IgD-negative memory B cell (primary cell): ENCODE data around the gene C9orf50. TPM values are rescaled to one million over a fixed set of nuclear protein-coding genes. Genes with fewer than 3 reads are reported as not detected.
"Not testable (repeated sequence)": the region's sequence is repeated elsewhere in the genome, so short reads cannot be mapped to it uniquely, and the experiment has no call there.

Source experiments
- H3K27ac Mint-ChIP-seq, 3 donors: one replicate each; pipeline ENCODE4 v1.8.0; 2020 to 2022; ENCODE audit warnings: mild to moderate bottlenecking in 3 of 3, mixed read lengths in 3 of 3, moderate library complexity in 1 of 3
- H3K27me3 Mint-ChIP-seq: one replicate; pipeline ENCODE4 v1.8.0; 2021; ENCODE audit warnings: mixed read lengths
- H3K36me3 Mint-ChIP-seq: one replicate; pipeline ENCODE4 v1.8.0; 2020; ENCODE audit warnings: mild to moderate bottlenecking, mixed read lengths
- H3K4me1 Mint-ChIP-seq, 3 donors: one replicate each; pipeline ENCODE4 v1.8.0; 2020 to 2022; ENCODE audit warnings: mixed read lengths in 3 of 3, mild to moderate bottlenecking in 1 of 3
- H3K4me3 Mint-ChIP-seq, 4 donors: one replicate each; pipeline ENCODE4 v1.8.0; 2020 to 2022; ENCODE audit warnings: mild to moderate bottlenecking in 4 of 4, mixed read lengths in 4 of 4, moderate library complexity in 3 of 4
- H3K9me3 Mint-ChIP-seq, 3 donors: one replicate each; pipeline ENCODE4 v1.8.0; 2020 to 2021; ENCODE audit warnings: mixed read lengths in 3 of 3, mild to moderate bottlenecking in 1 of 3
- polyA plus RNA-seq: library from polyadenylated mRNA; unstranded; fragments of 300-500 nt; fragmentation: Illumina TruSeq; gene quantifications from one replicate; pipeline ENCODE4 v1.2.3, GENCODE V29; 2021

Gene C9orf50
- polyA plus RNA-seq = not detected

- Mint-ChIP-seq H3K27me3 (peaks cover 27% of the 10 kb centered on the region), H3K4me1 (peaks cover 7 to 11% (median 10%) of the 10 kb centered on the region in 3 donors), H3K27ac (no peak within 1 kb of the TSS), H3K4me3 (peak within 1 kb of the TSS in 2 of 4 donors; percentile 2 to 41), H3K9me3 (peaks cover 0 to 3% (median 0%) of the 10 kb centered on the region in 3 donors), H3K36me3 (peaks cover 1% of the 10 kb centered on the region)
Measured at GRCh38 chr9:129620669-129621295, at the start of gene C9orf50. Gene C9orf50 (minus strand): TSS chr9:129621101. CDS start chr9:129620574, 527 bp downstream.

- H3K4me1 Mint-ChIP-seq = no peaks in the 10 kb centered on the region
- H3K27me3 Mint-ChIP-seq = peaks cover 7% of the 10 kb centered on the region
- no peaks in the 10 kb centered on the region for H3K9me3 Mint-ChIP-seq
- H3K4me3 Mint-ChIP-seq = no peak overlapping the region
- no peak overlapping the region for H3K27ac Mint-ChIP-seq
- H3K36me3 Mint-ChIP-seq = no peaks in the 10 kb centered on the region
Measured at GRCh38 chr9:129669946-129670345, 49.0 kb upstream of the C9orf50 start.

GRCh38 chr9:129669141-129669718 is 48.3 kb upstream of the C9orf50 start:
- no peak overlapping the region for H3K27ac Mint-ChIP-seq
- no peak overlapping the region for H3K4me3 Mint-ChIP-seq
- H3K36me3 Mint-ChIP-seq = no peaks in the 10 kb centered on the region
- peaks cover 10% of the 10 kb centered on the region for H3K27me3 Mint-ChIP-seq
- H3K4me1 Mint-ChIP-seq = no peaks in the 10 kb centered on the region
- no peaks in the 10 kb centered on the region for H3K9me3 Mint-ChIP-seq

- Mint-ChIP-seq H3K9me3 (no peaks in the 10 kb centered on the region), H3K27me3 (peaks cover 9% of the 10 kb centered on the region), H3K36me3 (no peaks in the 10 kb centered on the region), H3K4me3 (no peak overlapping the region), H3K27ac (no peak overlapping the region), H3K4me1 (no peaks in the 10 kb centered on the region)
Measured at GRCh38 chr9:129667850-129668249, 46.9 kb upstream of the C9orf50 start.

- Mint-ChIP-seq H3K27me3 (peaks cover 9% of the 10 kb centered on the region), H3K36me3 (no peaks in the 10 kb centered on the region), H3K4me1 (no peaks in the 10 kb centered on the region), H3K4me3 (no peak overlapping the region), H3K9me3 (no peaks in the 10 kb centered on the region), H3K27ac (no peak overlapping the region)
Measured at GRCh38 chr9:129667378-129667777, 46.5 kb upstream of the C9orf50 start.

GRCh38 chr9:129666575-129666974 is 45.7 kb upstream of the C9orf50 start:
- Mint-ChIP-seq H3K27me3 (peaks cover 7% of the 10 kb centered on the region), H3K4me3 (no peak overlapping the region), H3K9me3 (no peaks in the 10 kb centered on the region), H3K36me3 (no peaks in the 10 kb centered on the region), H3K27ac (no peak overlapping the region), H3K4me1 (no peaks in the 10 kb centered on the region)

- Mint-ChIP-seq H3K4me3 (peak overlapping the region in 2 of 4 donors; percentile 16 to 55), H3K9me3 (no peaks in the 10 kb centered on the region), H3K36me3 (no peaks in the 10 kb centered on the region), H3K27ac (no peak overlapping the region), H3K4me1 (no peaks in the 10 kb centered on the region), H3K27me3 (peaks cover 7% of the 10 kb centered on the region)
Measured at GRCh38 chr9:129665814-129666520, 45.1 kb upstream of the C9orf50 start.

GRCh38 chr9:129665389-129665775 is 44.5 kb upstream of the C9orf50 start, which contains the start of gene PRRX2:
Gene PRRX2 (plus strand): TSS chr9:129665647. CDS start chr9:129665868, 221 bp downstream.
- H3K27ac Mint-ChIP-seq = no peak within 1 kb of the TSS
- no peaks in the 10 kb centered on the region for H3K9me3 Mint-ChIP-seq

GRCh38 chr9:129664746-129665388 is 44.0 kb upstream of the C9orf50 start:
- no peaks in the 10 kb centered on the region for H3K36me3 Mint-ChIP-seq
- peak overlapping the region in 3 of 4 donors; percentile 63 to 79 (median 77) for H3K4me3 Mint-ChIP-seq
- no peak overlapping the region for H3K27ac Mint-ChIP-seq
- no peaks in the 10 kb centered on the region for H3K4me1 Mint-ChIP-seq
- H3K9me3 Mint-ChIP-seq = no peaks in the 10 kb centered on the region
- H3K27me3 Mint-ChIP-seq = peaks cover 7% of the 10 kb centered on the region

More at GRCh38 chr9:129665389-129665775, 44.5 kb upstream of the C9orf50 start, which contains the start of gene PRRX2:
- Mint-ChIP-seq H3K4me3 (peak within 1 kb of the TSS in 3 of 4 donors; percentile 63 to 79 (median 77)), H3K4me1 (no peaks in the 10 kb centered on the region), H3K27me3 (peaks cover 7% of the 10 kb centered on the region), H3K36me3 (no peaks in the 10 kb centered on the region)

- H3K36me3 Mint-ChIP-seq, H3K4me3 Mint-ChIP-seq, H3K27me3 Mint-ChIP-seq, H3K9me3 Mint-ChIP-seq, H3K27ac Mint-ChIP-seq, H3K4me1 Mint-ChIP-seq: not testable (repeated sequence)
Measured at GRCh38 chr9:129662239-129662638, 41.3 kb upstream of the C9orf50 start.

GRCh38 chr9:129661029-129661428 is 40.1 kb upstream of the C9orf50 start:
- no peaks in the 10 kb centered on the region for H3K9me3 Mint-ChIP-seq
- peaks cover 5% of the 10 kb centered on the region for H3K27me3 Mint-ChIP-seq
- H3K27ac Mint-ChIP-seq = no peak overlapping the region
- no peaks in the 10 kb centered on the region for H3K4me1 Mint-ChIP-seq
- no peak overlapping the region for H3K4me3 Mint-ChIP-seq
- no peaks in the 10 kb centered on the region for H3K36me3 Mint-ChIP-seq

GRCh38 chr9:129656795-129657390 is 36.0 kb upstream of the C9orf50 start:
- no peak overlapping the region for H3K4me3 Mint-ChIP-seq
- peak overlapping the region in 1 of 3 donors; percentile 21 for H3K27ac Mint-ChIP-seq
- H3K4me1 Mint-ChIP-seq = no peaks in the 10 kb centered on the region
- H3K36me3 Mint-ChIP-seq = no peaks in the 10 kb centered on the region
- no peaks in the 10 kb centered on the region for H3K9me3 Mint-ChIP-seq
- no peaks in the 10 kb centered on the region for H3K27me3 Mint-ChIP-seq

GRCh38 chr9:129655696-129656095 is 34.8 kb upstream of the C9orf50 start:
- H3K4me1 Mint-ChIP-seq = no peaks in the 10 kb centered on the region
- no peaks in the 10 kb centered on the region for H3K9me3 Mint-ChIP-seq
- H3K4me3 Mint-ChIP-seq = no peak overlapping the region
- no peak overlapping the region for H3K27ac Mint-ChIP-seq
- no peaks in the 10 kb centered on the region for H3K36me3 Mint-ChIP-seq
- no peaks in the 10 kb centered on the region for H3K27me3 Mint-ChIP-seq

GRCh38 chr9:129655154-129655553 is 34.3 kb upstream of the C9orf50 start:
- H3K27ac Mint-ChIP-seq = no peak overlapping the region
- H3K36me3 Mint-ChIP-seq = no peaks in the 10 kb centered on the region
- no peak overlapping the region for H3K4me3 Mint-ChIP-seq
- H3K4me1 Mint-ChIP-seq = no peaks in the 10 kb centered on the region
- no peaks in the 10 kb centered on the region for H3K9me3 Mint-ChIP-seq
- H3K27me3 Mint-ChIP-seq = no peaks in the 10 kb centered on the region

- no peaks in the 10 kb centered on the region for H3K36me3 Mint-ChIP-seq
- H3K27me3 Mint-ChIP-seq = no peaks in the 10 kb centered on the region
- no peak overlapping the region for H3K4me3 Mint-ChIP-seq
- no peaks in the 10 kb centered on the region for H3K4me1 Mint-ChIP-seq
- no peaks in the 10 kb centered on the region for H3K9me3 Mint-ChIP-seq
- peak overlapping the region in 1 of 3 donors; percentile 35 for H3K27ac Mint-ChIP-seq
Measured at GRCh38 chr9:129654554-129655040, 33.7 kb upstream of the C9orf50 start.
